Activated gamma-delta T cell (primary cell): ENCODE measurements around the gene ZNF750.

Experiments used
- DNase-seq: peaks from one replicate; lab custom pipeline; 2025; lab: John Stamatoyannopoulos, UW
- total RNA-seq, 2 donors: gene quantifications; one replicate each; lab custom pipeline; 2026; lab: John Stamatoyannopoulos, UW

Gene ZNF750
- 0 reads per million in 2 donors for total RNA-seq

DNA sequence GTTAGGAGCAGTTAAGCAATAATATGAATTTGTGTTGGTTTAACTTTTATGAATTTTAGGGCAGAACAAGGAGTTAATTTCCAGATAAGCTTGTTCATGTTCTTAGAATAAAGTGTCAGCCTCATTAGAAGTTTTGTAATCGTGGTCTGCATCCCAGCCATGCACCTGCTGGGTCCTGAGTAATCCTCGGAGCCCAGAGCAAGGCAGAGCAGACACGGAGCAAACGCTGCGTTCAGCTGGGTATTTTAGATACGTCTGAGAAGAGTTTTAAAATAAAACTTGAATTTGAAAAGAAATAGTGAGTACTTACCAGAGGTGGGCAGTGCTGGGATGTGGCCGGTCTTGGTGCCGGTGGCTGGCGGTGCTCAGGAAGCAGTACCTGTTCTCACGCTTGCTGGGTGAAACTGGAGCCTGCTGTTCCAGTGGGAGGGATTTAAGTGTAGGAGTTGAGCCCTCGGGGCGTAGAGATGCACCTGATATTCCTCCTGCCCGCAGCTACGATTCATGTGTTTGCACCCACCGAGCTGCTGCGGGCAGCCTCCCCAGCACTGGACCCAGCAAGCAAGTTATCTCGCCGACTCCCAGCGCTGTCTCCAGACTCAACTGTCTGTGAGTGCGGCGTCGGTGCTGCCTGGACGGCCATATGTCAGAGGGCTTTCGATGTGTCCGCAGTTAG is at the start of gene ZNF750:
ZNF750 (minus strand) TSS at position 406 of the 676 bp plus-strand sequence. CDS start 7,568 bp downstream, outside the sequence.
- DNase-seq: no peak

DNA sequence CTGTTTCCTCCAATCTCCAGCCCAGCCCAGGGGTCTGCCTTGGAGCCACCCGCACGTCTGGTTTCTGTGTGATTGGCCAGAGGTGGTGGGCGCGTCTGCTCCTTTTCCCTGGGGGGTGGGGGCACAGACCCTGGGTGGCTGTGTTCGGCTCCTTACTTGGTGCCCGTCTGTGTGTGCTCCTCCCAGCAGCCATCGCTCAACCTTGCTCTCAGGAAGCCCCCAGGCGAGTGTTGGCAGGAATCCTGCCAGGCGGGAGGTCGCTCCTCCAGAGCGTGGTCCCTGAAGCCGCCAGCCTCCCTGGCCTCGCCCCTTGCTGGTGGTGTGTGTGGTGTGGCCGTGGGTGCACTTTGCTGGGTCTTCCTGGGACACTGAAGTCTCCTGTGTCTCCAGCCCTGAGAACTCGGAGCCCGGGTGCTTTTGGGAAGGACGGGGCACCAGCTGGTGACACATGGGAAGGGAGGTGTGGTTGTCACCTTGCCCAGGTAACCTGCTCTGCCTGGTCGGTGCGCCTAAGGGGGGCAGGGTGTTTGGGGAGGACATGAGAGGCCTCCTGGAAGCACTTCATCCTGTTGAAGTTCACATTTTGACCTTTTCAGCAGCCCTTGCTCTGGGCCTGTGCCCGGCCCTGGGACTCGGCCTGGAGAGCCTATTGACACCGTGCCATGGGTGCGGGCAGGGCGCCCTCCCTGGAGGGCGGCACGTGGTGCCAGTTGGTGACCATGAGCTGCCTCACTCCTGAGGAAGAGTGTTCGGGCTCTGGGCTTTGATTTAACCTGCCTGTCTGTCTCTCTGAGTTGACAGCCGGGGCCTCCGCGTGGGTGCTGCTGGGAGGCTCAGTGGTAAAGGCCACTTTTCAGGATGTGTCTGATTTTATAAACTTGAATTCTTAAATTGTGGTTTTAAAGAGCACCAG is 49.0 kb upstream of the ZNF750 start:
- no peak for DNase-seq

DNA sequence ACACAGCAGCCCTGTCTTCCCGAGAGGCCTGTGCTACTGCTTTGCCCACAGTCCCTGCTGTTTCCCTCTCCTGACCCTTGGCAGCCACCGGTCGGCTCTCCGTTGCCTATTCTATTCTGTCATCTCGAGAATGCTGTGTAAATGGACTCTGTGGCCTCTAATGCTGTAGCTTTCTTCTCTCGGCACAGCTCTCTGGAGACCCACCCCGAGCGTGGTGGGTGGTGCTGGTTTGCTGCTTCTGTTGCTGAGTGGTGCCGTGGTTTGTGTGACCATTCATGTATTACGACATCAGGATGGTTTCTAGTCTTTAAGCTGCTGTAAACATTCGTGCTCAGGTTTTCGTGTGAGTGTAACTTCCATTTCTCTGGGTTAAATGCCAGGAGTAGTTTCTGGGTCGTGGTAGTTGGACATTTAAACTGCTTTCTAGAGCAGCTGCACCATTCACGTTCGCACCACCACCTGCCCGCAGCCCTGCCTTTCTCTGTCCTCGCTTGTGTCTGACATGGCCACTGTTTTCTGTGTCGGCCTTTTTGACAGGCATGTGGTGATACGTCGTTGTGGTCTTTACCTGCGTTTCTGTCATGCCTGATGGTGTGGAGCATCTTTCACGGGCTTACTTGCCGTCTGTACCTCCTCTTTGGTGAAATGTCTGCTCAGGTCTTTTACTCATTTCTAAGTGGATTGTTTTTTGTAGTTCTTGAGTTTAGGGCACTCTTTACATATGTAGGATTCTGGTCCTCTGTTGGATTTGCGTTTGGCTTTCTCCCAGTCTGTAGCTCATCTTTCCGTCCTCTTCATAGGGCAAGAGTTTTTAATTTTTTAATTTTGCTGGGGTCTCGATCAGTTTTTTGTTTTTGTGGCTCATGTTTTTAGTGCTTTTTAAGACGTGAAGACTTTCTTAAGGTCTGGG is 47.7 kb upstream of the ZNF750 start:
- DNase-seq: no peak

DNA sequence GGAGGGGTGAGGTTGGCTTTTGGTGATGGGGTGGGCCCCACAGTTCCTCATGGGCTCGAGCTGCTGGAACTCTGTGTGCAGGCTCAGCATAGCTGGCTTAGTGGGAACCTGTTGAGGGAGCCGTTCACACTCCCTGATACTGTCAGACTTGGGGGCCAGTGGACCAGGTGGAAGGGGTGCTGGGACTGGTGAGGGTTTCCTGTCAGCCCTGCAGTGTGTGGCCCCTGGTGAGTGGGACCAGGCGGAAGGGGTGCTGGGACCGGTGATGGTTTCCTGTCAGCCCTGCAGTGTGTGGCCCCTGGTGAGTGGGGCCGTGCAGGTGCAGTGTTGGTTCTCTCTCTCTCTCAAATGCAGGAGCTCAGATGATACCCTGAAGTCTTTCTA is 45.1 kb upstream of the ZNF750 start:
- DNase-seq: peak; percentile 35

DNA sequence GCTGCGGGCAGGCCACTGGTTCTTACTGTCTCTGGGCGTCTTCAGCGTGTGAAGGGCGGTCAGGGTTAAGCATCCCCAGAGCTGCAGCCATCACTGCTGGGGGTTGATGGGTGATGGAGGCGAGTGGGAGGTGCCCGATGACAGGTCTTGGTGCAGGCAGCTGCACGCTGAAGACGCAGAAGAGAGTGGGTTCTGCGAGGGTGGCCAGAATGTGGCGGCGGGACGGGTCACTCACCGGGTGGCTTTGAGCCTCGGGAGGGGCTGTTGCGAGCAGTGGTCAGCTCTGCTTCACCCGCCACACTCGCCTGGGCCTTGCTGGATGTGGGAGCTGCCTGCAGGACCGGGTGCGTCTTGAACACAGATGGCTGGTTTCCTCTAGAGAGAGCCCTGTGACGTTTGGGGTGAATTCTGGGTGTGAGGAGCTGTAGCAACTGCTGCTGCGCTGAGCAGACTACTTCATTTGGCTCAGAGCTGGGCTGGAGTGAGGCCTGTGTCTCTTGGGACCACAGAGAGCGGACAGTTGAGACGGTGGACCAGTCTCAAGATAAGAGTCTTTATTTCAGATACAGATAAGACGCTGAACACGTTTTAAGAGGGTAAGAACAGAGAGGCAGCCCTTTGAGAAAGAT is 44.6 kb upstream of the ZNF750 start:
- no peak for DNase-seq

DNA sequence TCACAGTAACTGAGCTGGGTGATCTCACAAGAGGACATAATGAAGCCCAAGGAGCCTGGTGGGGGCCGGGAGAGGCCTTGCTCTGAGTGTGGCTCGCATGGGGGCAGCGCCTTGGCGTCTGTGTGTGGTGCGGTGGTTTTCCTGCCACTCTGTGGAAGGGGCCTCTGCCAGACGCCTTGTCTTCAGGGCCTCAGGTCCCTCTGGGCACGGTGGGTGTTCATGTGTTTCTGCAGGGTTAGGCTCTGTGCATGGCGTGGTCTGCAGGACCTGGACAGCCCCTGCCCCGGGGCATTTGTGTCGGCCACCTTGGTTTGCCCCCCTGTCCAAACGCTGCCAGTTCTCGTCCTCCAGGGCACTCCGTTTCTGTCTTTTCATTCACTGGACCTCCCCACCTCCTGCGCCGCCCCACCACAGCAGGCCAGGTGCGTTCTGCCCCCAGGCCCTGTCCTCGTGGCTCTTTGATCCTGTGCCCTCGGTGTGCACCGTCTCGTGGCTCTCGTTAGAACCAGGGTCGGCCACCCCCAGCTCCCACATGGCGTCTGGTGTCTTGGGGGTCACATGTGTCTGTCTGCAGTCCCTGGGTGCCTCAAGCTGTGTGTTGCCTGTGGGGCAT is 43.7 kb upstream of the ZNF750 start:
- DNase-seq: peak; percentile 42

DNA sequence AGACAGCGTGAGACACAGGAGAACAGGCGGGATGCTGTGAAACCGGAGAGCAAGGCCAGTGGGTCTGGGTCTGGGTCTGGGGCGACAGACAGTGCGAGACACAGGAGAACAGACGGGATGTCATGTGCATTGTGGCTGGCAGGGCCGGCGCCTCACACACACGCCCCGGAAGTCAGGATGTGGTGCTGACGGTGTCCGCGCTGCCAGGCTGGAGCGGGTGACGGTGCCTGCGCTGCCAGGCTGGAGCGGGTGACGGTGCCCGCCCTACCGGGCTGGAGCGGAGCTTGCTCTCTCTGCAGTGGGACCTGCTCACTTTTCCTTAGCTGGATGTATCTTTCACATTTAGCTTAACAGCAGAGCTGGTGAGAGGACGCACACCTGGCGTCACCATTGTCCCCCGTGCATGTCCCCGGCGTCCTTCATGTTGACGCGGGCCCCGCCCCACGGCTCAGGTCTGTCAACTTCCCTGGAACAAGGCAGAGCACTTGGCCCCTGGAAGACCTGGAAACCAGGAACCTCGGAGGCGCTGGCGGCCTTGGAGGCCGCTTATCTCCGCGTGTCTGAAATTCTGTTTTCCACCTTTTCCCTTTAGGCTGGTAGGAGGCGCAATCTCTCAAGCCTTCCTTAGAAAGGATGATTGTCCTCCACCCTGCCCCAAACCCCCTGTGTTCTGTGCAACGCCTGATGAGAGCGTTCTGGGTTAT is 43.0 kb upstream of the ZNF750 start:
- peak; percentile 91 for DNase-seq

DNA sequence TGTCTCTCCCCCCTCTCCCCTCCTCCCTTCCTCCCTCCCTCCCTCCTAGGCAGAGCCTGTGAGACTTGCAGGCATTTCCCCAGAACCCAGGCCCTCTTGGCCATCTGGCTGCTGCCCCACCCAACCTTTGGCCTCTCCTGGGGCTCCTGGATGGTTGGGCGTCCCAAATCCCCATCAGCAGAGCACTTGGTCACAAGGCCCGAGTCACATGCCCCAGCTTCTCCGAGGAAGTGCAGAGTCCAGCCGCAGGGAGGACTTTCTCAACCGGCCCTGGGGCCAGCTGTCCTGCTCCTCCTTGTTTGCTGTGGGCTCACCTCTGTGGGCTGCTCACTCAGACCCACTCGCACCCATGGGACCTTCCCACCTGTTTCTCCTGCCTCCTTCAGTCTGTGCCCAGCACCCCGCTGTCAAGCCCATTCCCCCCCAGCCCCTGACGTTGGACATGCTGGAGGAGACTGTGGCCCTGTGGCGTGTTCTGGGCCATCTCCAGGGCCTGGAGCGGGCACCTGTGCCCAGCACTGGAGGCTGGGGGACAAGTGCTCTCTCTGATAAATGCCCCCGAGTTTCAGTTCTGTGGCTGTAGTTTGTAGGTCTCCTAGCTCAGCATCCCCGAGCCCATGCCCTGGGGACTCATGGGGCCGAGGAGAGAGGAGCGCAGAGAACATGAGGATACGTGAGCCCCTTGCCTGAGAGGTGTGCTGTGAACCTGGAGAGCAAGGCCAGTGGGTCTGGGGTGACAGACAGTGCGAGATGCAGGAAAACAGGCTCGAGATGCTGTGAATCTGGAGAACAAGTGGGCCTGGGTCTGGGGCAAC is 42.3 kb upstream of the ZNF750 start:
- no peak for DNase-seq

DNA sequence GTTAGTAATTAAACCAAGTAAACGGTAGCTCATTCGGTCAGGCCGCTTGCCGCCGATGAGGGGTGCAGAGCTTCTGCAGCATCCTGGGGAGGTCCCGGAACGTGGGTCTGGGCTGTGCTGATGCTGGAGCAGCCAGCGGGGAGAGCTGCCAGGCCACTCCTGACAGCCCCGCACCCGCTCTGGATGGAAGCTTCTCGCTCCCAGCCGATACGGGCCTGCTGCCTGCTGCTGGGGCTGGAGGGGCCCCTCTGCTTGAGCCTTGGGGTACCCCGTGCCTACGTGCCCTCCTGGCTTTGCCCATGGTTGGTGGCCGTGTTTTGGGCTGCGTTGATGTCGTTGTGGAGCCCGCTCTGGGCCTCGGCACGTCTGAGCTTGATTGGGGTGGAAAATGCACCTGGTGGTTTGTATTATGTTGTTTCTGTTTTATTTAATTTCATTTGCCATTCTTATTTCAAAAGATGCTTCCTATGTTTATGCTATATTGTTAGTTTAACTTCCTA is 41.6 kb upstream of the ZNF750 start:
- no peak for DNase-seq

DNA sequence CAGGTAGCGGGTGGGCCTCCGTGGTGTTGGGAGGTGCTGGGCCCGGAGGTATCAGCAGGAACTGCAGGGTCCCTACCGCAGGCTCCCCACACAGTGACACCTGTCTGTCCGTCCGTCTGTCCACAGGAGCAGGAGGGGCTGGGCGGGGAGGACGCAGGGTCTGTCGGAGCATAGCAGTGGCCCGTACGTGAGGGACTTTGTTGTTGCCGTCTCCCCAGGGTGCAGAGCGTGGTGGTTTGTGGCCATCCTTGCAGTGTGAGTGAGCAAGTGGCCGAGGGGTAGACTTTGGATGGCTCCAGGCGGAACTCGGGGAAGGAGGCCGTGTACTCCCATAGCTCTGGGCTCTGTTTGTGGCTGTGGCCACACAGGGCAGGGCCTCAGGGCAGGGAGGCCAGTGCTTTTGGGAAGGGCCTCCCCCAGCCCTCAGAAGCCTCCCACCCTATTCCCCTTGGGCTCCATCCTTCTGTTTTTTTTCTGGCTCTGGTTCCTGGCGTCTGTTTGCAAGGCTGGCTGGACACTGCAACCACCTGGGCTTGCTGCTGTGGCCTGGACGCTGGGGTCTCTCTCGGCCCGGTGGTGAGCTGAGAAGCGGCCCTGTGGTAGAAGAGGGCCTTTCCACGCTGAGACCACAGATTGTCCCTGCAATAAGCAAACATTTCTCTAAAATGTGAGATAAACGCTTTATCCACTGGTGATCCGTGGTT is 41.0 kb upstream of the ZNF750 start:
- no peak for DNase-seq

DNA sequence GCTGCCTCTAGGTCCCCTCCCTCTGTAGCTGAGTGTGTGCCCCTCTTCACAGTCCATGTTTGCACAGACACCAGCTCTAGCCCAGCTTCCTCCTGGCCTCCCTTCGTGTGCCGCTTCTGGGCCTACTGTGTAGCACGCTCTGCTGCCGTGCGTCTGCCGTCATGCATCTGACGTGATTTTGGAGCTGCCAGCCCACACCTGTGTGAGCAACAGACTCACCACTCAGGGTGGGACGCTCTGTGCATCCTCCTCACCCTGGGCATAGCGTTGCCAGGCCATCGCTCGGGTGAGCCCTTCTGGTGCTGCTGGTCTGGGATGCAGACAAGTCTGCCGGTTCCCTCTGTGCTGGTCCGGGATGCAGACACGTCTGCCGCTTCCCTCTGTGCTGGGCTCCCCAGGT is 39.4 kb upstream of the ZNF750 start:
- DNase-seq: no peak

DNA sequence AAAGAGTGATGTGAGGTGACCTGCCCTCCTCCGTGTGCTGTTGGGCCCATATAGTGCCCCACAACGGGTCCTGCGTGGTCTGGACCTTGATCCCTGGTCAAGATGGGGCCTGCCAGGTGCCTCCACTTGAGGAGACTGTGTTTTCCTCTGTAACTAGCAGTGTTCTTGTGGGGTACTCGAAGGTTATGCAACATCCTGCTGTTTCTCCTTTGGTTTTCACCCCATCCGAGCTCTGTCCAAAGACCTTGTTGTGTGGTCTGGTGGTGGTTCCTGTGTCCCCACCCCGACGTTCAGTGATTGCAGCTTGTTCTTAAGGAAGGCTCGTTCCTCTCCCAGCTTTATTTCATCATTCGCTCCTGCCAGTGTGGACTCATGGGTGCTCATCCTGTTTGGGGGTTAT is 38.7 kb upstream of the ZNF750 start:
- DNase-seq: no peak

DNA sequence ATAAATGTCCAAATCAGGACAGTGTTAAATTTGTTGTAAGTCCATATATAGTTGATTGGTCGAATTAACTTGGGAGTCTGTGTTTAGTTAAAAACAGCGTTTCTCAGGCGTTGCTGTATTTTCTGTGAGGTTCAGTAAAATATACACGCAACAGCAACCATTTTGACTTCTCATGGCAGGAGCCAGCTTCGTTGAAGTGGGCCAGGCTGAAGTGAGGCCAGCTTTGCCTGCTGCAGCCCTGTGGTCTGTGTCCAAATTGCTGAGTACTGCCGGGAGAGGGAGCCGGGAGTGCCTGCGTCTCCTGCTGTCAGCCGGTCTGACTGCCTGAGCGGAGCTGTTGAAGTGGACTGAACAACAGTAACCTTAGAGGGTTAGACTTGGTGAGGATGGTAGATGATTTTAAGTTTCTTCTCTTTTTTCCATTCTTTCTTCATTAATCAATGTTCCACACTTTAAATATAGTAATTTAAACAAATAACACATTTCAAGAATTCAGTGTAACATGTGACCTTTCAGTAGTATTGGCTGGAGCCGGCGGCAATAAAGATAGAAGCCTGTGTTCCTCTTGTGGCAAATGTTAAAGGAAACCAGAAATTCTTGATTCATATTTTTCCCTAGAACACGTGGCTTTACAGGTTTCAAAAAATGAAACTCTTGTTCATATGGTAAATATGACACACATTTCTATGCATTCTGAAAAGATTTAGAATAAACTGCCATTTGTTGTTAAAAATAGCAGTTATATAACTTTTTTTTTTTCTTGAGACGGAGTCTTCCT is 37.0 kb upstream of the ZNF750 start:
- DNase-seq: no peak

DNA sequence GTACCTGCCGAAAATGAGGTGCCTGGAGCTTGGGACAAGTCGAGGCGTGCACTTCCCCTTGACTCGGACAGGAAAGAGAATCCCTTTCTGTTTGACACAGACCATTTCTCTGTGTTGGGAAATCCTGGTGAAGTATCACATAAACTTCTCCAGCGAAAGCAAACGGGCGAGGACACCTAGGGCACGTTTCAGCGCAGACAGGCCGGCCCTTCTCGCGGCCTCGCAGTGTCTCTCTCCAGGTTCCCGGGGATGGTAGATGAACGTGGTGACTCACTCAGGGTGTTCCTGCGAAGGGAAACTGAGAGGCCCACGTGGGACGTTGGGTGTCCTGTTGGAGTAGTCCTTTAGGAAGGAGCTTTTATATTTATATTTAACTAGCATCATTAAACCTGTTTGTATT is 36.3 kb upstream of the ZNF750 start:
- DNase-seq: no peak

DNA sequence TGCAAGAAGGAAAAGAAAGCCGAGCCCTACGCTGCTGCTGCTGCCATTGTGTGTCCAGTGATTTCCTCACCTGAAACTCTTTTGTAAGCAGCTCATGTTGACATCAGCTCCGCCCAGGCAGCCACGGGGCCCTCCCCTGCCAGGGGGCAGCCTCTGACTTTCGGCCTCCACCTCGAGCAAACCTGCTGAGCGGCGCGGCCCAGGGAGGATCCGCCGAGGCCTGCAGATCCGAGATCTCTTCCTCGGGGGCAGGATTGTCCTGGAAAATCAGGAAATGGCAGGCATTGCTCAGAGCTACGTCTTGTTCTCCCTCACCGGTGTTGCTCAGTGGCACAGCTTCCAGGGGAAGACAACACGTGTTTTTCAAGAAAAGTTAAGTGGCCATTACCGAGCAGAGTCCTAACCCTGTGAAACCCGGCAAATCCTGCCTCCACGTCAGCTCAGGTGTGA is 35.6 kb upstream of the ZNF750 start:
- DNase-seq: no peak

DNA sequence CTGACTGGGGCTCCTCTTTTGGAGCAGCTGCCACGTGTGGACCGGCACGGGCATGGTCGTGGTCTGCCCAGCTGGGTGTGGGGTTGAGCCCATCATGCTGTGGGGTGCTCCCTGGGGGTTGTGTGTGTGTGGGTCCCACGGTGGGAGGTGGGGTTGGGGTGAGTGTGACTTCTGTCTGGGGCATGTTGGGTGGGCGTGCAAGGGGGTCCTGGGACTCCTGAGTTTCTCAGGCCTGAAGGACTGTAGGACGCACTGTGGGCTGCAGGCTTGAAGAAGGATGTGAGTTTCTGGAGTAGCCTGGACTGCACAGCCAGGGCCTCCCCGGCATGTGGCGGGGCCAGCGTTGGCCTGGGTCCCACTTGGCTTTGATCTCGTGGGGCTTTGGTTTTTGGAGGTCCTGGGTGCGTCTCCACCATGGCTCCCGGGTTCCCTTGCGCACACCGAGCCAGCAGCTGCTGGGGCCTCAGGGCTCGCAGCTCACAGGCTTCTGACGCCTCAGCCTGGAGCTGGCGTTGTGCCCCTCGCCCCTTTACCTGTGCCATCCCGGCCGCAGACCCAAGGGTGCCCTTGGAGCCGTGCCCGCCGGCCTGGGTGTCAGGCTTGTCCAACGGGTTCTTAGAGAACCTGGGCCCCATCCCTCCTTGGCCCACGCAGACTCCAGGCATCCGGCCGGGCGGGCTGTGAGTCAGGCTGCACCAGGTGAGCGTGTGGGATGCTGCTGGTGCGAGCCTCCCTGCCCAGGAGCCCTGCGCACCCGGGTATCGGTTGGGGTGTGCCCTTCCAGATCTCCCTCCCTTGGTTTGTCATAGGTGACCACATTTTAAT is 34.4 kb upstream of the ZNF750 start:
- DNase-seq: no peak

DNA sequence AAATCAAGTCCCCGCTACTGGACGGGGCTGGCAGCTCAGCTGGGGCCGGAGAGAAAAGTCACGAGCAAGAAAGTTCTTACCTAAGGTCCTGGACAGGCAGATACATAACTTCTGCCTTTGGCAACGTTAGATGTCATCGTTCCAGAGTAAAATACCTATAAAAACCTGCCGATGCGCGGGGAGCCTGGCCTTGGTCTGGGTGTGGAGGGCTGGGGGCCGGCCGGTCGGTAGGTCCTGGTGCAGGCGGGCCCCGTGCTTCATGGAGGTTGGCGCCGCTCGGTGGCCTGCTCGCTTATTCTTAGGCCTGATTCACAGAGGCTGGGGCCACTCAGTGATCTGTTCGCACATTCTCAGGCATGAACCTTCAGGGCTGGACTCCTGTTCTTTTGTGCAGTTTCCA is 33.7 kb upstream of the ZNF750 start:
- DNase-seq: no peak
